ENCODE results near the gene CAMK2N2. TPM values are rescaled to one million over a fixed set of nuclear protein-coding genes. Genes with fewer than 3 reads are reported as not detected.

Gene CAMK2N2
- total and polyA plus RNA-seq, 4 donors, result 0.03 to 0.58 (median 0.17) TPM

- H3K27me3 ChIP-seq (ENCODE audit: control insufficient read depth in 3 of 3, insufficient read depth in 3 of 3, low read length in 2 of 3), result no peaks in the 10 kb centered on the region
- no peak overlapping the region for H3K9ac ChIP-seq (ENCODE audit: insufficient read depth in 1 of 2, low read length in 2 of 2)
- peaks cover 49 to 60% (median 55%) of the 10 kb centered on the region in 4 donors for H3K36me3 ChIP-seq (ENCODE audit: control insufficient read depth in 4 of 4, insufficient read depth in 4 of 4, low read length in 4 of 4)
- TF ChIP-seq CTCF (IDR thresholded peaks at IDR 0.05; ENCODE audit: control extremely low read depth, extremely low read depth), result no peak
- no peak for ATAC-seq (ENCODE audit: insufficient read depth, low FRiP score)
- WGBS, 2 donors, result 95 to 97% methylated on average over 4 of the region's 4 CpGs
- H3K27ac ChIP-seq (ENCODE audit: low read depth in 1 of 2, low read length in 1 of 2), result no peak overlapping the region
- no peaks in the 10 kb centered on the region for H3K9me3 ChIP-seq (ENCODE audit: control insufficient read depth in 4 of 4, insufficient read depth in 3 of 4, low read length in 3 of 4)
- H3K4me1 ChIP-seq (ENCODE audit: control insufficient read depth in 5 of 5, insufficient read depth in 5 of 5, low read length in 5 of 5), result no peaks in the 10 kb centered on the region
- H3K4me3 ChIP-seq, result no peak overlapping the region
- no peak for DNase-seq
These were observed 45.1 kb upstream of the CAMK2N2 start for GRCh38 chr3:184306341-184306972.

- H3K4me3 ChIP-seq, result no peak overlapping the region
- ATAC-seq (ENCODE audit: insufficient read depth, low FRiP score) (no peak), DNase-seq (peak in 1 of 3 donors; percentile 3)
- H3K27me3 ChIP-seq (ENCODE audit: control insufficient read depth in 3 of 3, insufficient read depth in 3 of 3, low read length in 2 of 3), result no peaks in the 10 kb centered on the region
- no peak overlapping the region for H3K9ac ChIP-seq (ENCODE audit: insufficient read depth in 1 of 2, low read length in 2 of 2)
- no peak overlapping the region for H3K27ac ChIP-seq (ENCODE audit: low read depth in 1 of 2, low read length in 1 of 2)
- H3K36me3 ChIP-seq (ENCODE audit: control insufficient read depth in 4 of 4, insufficient read depth in 4 of 4, low read length in 4 of 4), result peaks cover 49 to 65% (median 61%) of the 10 kb centered on the region in 4 donors
- 44 to 71% methylated on average over 1 of the region's 1 CpG for WGBS, 2 donors
- TF ChIP-seq CTCF (IDR thresholded peaks at IDR 0.05; ENCODE audit: control extremely low read depth, extremely low read depth), result no peak
- H3K4me1 ChIP-seq (ENCODE audit: control insufficient read depth in 5 of 5, insufficient read depth in 5 of 5, low read length in 5 of 5), result no peaks in the 10 kb centered on the region
- H3K9me3 ChIP-seq (ENCODE audit: control insufficient read depth in 4 of 4, insufficient read depth in 3 of 4, low read length in 3 of 4), result no peaks in the 10 kb centered on the region
These were observed 44.2 kb upstream of the CAMK2N2 start for GRCh38 chr3:184305577-184305976.

GRCh38 chr3:184300378-184300720 is 39.0 kb upstream of the CAMK2N2 start:
- DNase-seq (no peak), ATAC-seq (ENCODE audit: insufficient read depth, low FRiP score) (no peak)
- Histone ChIP-seq H3K9me3 (ENCODE audit: control insufficient read depth in 4 of 4, insufficient read depth in 3 of 4, low read length in 3 of 4) (no peaks in the 10 kb centered on the region), H3K36me3 (ENCODE audit: control insufficient read depth in 4 of 4, insufficient read depth in 4 of 4, low read length in 4 of 4) (peaks cover 27 to 43% (median 31%) of the 10 kb centered on the region in 4 donors), H3K27me3 (ENCODE audit: control insufficient read depth in 3 of 3, insufficient read depth in 3 of 3, low read length in 2 of 3) (no peaks in the 10 kb centered on the region), H3K27ac (ENCODE audit: low read depth in 1 of 2, low read length in 1 of 2) (no peak overlapping the region), H3K4me1 (ENCODE audit: control insufficient read depth in 5 of 5, insufficient read depth in 5 of 5, low read length in 5 of 5) (peaks cover 0 to 7% (median 4%) of the 10 kb centered on the region in 5 donors), H3K4me3 (no peak overlapping the region), H3K9ac (ENCODE audit: insufficient read depth in 1 of 2, low read length in 2 of 2) (no peak overlapping the region)
- TF ChIP-seq CTCF (IDR thresholded peaks at IDR 0.05; ENCODE audit: control extremely low read depth, extremely low read depth), result no peak
- WGBS, 2 donors, result 81 to 94% methylated on average over 3 of the region's 3 CpGs

Data from lung (tissue), 12 donors.